HG03039 (cell line): Measurements from ENCODE around the gene RMRP.
A peak's percentile ranks its signal among the peaks of the same experiment; 100 is the strongest.

Source experiments
- ATAC-seq: cut with Tn5 transposase; IDR thresholded peaks from one replicate; pipeline ENCODE4 v1.9.1; 2021; ENCODE audit warnings: mild to moderate bottlenecking, moderate library complexity; ENCODE audit not compliant: unreplicated experiment

Gene RMRP

GRCh38 chr9:35657546-35658136, at the start of gene RMRP:
Gene RMRP (minus strand): TSS chr9:35658019.
- ATAC-seq, result peak; percentile 76

- ATAC-seq, result no peak
Measured at GRCh38 chr9:35706951-35707350, 49.1 kb upstream of the RMRP start.

DNA sequence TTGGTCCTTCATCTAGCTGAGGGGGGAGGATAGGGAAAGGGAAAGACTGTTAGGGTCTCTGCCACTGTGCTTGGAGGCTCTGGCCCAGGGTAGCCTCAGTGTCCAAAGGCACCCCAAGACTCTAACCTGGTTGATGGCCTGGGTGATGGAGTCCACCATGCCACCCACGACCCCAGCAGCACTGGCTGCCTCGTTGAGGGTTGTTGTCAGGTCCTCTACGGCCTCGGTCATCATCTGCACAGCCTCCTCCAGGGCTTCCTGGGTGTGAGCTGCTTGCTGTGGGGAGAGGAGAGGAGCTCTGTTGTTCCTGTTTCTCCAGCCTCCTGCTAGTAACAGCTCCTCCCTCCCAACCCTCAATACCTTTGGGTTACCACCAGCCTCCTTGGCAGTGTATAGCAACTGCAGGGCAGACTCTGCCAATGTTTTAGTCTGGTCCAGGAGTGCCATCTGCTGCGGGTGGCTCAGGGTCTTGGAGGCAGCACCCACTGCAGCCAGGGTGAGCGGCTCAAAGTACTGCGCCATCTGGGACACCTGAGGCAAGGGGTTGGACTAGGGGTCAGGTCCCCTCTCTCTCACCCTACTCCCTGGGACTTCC, 48.1 kb upstream of the RMRP start:
- no peak for ATAC-seq

DNA sequence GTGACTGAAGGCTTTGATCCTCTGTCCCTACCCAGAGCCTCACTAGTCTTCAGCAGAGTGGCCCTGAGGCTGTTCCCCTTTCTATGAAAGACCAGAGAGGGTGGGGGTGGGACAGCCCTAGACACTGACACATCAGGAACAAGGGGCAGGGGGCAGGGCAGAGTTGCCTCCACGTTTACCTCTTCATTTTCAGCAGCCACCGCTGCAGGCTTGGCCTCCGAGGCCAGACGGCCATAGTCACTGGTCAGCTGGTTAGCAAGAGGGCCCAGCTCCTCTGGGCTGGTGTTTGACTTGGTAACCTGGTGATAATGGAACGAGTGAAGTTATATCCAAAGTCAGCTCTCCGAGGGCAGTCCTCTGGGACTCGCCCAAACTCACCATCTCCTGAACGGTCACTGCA, 47.6 kb upstream of the RMRP start:
- ATAC-seq, result no peak

DNA sequence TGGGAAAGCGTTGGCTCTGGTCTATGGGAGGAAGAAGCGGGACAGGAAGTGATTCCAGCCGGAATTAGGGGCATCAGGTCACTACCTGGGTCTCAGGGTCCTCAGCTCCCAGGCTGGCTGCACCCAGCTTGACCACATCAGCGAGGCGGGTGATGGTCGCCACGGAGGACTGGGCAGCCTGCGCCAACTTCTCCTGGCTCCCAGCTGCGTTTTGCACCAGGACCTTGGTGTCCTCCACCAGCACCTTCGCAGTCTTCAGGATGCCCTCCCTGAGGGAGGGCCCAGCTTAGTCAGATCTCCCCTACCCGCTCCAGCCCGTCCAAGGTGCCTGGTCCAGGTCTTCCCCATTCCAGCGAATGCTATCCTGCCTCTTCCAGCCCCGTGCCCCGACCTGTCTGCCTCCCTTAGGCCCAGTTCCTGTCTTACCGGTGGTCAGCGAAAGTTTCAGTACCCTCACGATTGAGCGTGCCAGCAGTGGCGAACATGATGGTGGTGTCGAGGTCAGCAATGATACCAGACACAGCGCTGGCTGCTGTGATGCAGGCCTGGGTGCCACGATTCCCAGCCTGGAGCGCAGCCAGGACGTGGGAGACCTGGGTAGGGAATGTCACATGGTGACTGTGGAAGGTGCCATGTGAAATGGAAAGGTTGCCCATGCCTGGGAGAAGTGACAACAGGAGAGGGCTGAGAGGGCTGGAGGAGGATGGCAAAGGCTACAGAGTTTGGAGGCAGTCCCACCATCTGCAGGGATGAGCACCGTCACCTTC, 46.3 kb upstream of the RMRP start:
- ATAC-seq, result no peak

- ATAC-seq, result no peak
Measured at GRCh38 chr9:35702696-35703095, 44.9 kb upstream of the RMRP start.

GRCh38 chr9:35700942-35701341, 43.1 kb upstream of the RMRP start:
- ATAC-seq, result no peak

GRCh38 chr9:35700031-35700430, 42.2 kb upstream of the RMRP start:
- ATAC-seq, result no peak

DNA sequence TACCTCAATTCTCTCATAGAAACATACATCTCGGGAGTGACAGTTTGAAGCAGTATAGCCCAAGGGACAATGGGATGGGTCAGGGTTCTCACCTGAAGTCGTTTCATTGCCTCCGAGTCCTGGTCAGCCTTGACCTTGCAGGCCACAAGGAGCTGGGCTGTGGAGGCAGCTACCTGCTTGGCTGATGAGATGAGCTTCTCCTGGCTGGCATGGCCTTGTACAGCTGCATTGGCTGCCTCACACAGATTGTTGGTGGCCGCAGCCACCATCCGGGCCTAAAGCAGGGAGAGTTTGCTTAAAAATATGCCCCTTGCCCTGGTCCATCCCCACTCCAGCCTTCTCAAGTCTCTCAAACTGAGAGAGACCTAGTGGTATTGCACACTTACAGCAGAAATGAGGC, 40.4 kb upstream of the RMRP start:
- no peak for ATAC-seq

DNA sequence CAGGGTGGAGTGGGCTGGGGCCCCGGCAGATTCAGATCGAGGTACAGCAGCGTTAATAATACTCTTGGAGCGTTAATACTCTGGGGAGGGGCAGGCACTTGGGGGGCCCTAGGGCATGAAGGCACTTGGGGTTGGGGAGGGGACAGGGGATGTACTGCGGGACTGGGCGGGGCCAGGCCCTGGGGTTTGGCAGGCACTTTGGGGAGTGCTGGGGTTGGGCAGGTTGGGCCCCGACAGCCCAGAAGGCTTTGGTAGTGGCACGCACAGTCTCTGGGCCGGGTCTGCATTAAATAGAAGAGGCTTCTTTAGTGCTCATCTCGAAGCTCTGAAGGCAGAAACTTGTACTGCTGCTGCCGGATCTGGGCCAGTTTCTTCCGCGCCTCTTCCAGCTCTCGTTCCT, 39.7 kb upstream of the RMRP start:
- ATAC-seq, result no peak

GRCh38 chr9:35696520-35697215, 38.8 kb upstream of the RMRP start:
- ATAC-seq, result peak; percentile 56

DNA sequence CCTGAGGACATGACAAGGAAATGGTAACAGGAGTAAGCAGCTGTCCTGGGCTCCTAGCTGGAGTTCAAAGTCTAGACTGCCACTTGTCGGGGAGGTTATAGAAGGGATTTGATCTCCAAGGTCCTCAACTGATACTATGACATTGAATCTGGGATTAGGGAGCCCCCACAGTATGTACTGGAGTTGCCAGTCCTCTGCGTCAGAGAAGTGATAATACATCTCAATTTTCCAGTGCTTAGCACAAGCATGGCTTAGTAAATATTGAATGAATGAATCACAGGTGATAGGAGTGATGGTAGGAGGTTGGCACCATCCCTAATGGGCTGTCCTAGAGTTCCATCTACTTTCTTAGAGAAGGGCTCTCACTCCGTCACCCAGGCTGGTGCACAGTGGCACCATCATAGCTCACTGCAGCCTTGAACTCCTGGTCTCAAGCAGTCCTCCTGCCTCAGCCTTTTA, 38.2 kb upstream of the RMRP start:
- no peak for ATAC-seq

DNA sequence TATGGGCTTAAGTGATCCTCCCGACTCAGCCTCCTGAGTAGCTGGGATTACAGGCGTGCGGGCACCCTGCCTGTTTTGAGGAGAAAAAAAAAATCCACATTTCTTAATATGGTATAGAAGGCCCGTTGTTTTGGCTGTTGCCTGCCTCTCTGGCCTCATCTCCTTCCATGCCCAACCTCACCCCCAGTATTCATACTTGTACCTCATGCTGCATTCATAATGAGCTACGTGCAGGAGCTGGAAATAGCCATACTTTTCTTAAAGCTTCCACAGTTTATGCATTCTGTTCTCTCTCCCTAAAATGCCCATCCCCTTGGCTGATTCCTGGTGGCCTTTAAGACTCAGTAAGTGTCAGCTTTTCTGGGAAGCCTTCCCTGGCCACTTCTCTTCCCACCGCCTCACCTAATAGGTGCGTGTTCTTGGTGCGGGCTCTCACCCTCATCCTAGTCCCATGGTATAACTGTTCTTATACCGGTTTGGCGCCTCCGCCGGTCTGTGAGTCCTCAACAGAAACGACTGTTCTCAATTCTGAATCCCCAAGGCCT, 34.0 kb upstream of the RMRP start:
- no peak for ATAC-seq

DNA sequence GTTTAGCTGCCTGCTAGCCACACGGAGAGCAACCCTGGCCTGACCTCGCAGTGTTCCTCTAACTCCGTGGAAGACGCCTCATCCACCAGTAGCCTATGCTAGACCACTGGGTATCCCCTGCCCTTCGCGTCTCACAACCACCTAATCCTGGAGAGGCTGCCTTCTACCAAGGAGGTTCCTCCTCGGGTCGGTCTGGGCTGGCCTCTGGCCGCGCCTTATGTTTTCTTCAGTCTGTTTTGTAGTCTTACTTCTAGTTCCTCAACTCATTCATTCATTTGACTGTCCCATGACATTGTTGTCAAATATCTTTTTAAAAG, 33.5 kb upstream of the RMRP start:
- ATAC-seq, result no peak

GRCh38 chr9:35690614-35691333, 33.0 kb upstream of the RMRP start:
- ATAC-seq, result no peak

DNA sequence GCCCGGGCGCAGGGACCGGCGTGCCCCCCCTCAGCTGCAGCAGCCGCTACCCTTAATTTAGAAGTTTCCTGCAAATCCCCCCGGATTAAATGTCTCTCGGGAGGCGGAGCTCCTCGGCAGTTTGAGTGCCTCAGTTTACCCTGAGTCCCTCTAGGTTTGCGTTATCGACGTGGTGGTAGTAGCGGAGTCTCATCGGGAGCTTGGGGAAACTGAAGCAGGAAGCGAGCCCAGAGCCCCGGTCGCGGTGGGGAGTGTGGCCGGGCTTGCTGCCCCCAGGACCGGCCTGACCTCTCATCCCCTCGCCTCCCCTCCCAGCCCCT, 32.4 kb upstream of the RMRP start:
- no peak for ATAC-seq

GRCh38 chr9:35689542-35690293, 31.9 kb upstream of the RMRP start, which contains the start of gene TPM2:
Gene TPM2 (minus strand): TSS chr9:35689925. CDS start chr9:35689817, 108 bp downstream.
- no peak for ATAC-seq

GRCh38 chr9:35688558-35689541, 31.0 kb upstream of the RMRP start:
- ATAC-seq, result no peak

DNA sequence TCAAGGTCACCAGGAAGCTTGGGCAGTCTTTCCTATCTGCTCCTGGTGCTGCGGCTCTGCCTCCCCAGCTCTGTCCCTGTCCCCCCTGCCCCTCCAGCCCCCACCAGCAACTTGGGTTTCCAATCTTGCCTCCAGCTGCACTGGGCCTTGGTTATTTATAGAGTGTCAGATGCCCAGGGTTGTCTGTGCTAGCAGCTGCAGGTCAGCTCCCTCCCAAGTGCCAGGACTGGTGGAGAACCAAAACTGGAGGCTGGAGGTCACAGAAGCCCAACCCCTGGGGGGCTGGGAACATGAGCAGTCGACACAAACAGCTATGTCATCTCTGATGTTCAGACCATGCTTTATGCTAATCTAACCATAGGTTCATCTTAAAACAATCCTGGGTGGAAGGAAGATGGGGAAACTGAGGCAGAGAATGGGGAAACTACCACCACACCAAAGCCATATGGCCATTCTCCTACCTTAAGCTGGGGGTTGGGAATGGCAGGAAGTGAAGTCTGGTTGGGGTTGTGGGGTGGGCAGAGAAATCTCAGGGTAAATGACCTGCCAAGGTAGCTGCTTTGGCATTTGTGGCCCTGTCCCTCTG, 30.2 kb upstream of the RMRP start:
- ATAC-seq, result no peak
